Measurements from ENCODE around the gene TCP10L.
"Not testable (repeated sequence)": the region's sequence is repeated elsewhere in the genome, so short reads cannot be mapped to it uniquely, and the experiment has no call there.

The TCP10L gene

GRCh38 chr21:32585970-32586369, 647 bp upstream of the TCP10L start:
- no peak for DNase-seq (ENCODE audit: low read depth)

- DNase-seq (ENCODE audit: low read depth), result no peak
Observed at GRCh38 chr21:32584472-32584871, 851 bp downstream of the TCP10L start.

GRCh38 chr21:32581732-32582131, 3.6 kb downstream of the TCP10L start:
- DNase-seq (ENCODE audit: low read depth), result no peak

GRCh38 chr21:32580949-32581348, 4.4 kb downstream of the TCP10L start:
- no peak for DNase-seq (ENCODE audit: low read depth)

- DNase-seq (ENCODE audit: low read depth), result no peak
Observed at GRCh38 chr21:32578107-32578691, 7.1 kb downstream of the TCP10L start.

DNA sequence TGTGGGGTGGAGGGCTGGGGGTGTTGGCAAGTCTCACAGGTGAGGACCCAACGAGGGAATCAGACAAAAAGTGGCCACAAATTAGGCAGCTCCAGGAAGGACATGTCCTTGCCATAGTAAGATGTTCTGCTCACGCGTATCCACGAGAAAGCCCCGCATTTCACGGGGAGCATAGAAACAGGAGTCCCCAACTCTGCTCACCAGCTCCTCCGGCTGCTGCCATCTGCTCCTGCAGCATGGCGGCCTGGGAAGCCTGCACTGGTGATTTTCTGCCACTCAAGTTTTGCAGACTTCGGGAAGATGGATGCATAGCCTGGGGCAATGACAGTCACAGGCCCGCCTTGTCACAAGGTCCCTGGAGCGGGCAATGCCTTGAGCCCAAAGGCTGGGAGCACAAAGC, 9.3 kb downstream of the TCP10L start:
- DNase-seq (ENCODE audit: low read depth), result no peak

DNA sequence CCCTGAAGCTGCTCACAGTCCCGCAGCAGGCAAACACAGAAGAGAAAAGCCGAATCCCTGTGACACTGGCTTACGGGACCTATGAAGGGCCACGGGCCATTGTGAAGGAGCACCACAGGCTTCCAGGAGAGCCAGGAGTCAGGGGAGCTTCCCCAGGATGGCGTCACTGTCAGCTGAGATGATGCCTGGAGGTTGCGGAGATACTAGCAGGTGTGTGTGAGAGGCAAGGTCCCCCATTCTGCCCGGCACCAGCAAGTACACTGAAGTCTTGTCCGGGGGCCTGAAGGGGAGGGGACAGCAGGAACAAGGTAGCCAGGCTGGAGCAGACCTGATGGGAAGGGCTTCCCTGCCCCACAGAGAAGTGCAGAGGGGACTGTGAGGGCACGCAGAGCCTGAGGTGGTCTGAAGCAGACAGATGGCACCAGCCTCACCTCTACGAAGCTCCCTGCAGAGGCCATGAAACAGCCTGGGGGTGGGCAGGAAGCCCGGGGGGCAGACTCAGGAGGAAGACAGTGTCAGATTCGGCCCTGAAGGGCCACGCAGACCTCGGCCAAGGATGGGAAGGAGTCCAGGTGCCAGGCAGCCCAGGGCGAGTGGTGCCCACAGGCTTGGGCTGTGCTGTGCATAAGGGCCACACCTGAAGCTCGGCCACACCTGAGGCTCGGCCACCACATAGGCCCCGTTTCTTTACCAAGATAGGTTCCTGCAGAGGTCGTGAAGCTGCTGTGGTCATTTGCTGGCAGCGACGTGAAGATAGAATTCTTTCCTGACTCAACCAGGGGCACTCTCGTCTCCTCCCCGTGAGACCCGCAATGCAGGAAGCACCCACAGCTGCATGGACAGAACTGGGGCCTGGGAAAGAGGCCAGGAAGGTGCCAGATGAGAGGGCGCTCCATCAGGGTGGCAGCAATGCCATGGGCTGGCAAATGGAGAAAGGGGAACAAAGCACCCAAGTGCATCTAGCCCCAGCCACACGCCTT, 10.1 kb downstream of the TCP10L start:
- DNase-seq (ENCODE audit: low read depth), result no peak

DNA sequence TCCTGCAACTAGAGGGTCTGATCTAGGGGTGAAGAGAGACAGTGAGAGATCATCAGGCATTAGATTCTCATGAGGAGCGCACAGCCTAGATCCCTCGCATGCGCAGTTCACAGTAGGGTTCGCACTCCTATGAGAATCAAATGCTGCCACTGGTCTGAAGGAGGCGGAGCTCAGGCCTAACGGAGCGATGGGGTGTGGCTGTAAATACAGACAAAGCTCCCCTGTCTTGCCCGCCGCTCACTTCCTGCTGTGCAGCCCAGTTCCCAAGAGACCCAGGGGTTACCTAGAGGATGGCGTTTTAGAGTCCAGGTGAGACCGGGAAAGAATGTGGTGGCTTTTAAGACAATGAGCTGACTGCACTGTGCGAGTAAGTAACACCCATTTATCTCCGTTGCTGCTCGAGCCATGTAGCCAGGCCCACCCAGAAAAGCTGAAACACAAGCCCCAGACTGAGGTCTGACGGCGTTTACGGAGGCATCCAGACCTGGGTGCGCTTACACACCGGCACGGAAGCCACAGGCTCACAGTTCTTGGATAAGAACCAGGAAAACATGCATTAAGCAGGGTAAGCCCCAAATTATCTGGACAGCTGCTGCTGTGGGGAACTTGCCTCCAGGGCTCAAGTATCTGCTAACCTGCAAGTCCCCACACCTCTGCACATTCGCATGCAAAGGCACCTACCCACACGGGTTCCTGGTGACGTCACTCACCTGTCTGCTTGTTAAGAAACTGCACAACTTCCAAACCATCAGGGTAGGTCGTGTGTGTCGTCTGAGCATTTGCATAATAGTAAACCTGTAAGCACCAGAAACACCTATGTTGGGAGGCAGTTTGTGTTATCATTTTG, 12.5 kb downstream of the TCP10L start:
- no peak for DNase-seq (ENCODE audit: low read depth)

- no peak for DNase-seq (ENCODE audit: low read depth)
Observed at GRCh38 chr21:32570456-32570855, 14.9 kb downstream of the TCP10L start.

DNA sequence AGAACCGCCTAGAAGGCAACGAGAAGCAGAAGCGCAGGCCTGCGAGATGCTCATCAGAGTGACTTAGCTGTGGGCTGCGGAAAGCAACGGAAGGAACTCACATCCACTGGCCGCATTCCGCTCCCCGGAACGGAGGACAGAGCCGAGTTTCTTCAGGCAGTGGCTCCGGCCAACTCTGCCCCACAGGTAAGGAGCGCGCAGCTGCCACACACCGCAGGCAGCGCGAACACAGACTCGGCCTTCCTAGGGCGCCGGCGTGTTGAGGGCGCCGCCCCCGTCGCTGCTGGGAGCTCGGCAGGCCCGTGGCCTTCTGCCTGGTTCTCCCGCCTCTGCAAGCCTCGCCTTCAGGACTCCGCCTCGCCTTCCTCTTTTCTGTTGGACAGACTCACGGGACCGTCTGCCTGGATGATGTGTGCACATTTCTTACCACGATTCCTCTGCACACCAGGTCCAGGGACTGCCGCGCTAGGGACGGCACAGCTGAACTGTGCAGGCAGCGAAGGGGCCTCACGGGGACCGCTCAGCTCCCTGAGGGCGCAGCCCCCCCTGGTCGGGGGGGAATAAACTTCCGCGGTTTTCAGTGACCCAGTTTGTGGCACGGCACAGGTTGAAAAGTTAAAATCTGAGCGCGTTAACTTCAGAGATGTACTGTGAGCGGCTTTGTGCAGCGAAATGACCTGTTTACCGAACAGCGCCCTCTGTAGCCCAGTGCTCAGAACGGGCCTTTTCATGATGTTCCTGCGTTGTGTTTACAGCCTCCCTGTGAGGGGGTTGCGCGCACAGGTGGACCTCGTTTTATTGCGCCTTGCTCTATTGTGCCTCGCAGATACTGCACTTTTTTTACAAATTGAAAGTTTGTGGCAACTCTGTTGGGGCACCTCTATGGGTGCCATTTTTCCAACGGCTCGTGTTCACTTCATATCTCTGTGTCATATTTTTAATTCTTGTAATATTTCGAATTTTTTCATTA, 15.8 kb downstream of the TCP10L start:
- peak; percentile 71 for DNase-seq (ENCODE audit: low read depth)

GRCh38 chr21:32567626-32568025, 17.7 kb downstream of the TCP10L start:
- DNase-seq (ENCODE audit: low read depth), result no peak

GRCh38 chr21:32566741-32567389, 18.5 kb downstream of the TCP10L start:
- DNase-seq (ENCODE audit: low read depth), result no peak

- no peak for DNase-seq (ENCODE audit: low read depth)
Observed at GRCh38 chr21:32565856-32566465, 19.4 kb downstream of the TCP10L start.

DNA sequence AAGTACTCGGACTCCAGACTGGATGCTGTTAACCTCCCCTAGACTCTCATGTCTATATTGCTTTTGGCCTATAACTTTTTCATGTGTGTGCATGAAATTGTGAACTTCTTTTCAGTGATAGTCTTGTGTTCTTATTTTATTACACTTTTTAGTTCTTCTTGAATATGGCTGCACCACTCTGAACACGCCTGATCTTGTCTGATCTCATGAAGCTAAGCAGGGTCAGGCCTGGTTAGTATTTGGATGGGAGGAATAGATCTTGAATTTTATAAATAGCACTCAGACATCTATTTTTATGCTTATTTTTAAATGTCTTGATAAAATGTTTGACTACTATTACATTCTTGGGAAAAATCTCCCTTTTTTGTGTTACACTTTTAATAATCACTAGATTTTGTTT, 22.4 kb downstream of the TCP10L start:
- DNase-seq (ENCODE audit: low read depth), result no peak

DNA sequence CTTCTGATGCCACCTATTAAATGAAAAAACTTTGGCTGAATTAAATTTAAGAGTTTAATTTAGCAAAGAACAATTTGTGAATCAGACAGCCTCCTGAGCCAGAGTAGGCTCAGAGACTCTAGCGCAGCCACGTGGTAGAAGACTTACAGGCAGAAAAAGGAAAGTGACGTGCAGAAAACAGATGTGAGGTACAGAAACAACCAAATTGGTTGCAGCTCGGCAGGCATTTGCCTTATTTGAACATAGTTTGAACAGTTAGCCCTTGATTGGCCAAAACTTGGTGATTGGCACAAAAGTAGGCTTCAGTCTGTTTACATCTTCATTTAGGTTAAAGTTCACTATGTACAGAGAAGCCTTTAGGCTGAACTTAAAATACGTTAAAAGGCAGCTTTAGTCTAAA, 22.9 kb downstream of the TCP10L start:
- DNase-seq (ENCODE audit: low read depth), result no peak

- not testable (repeated sequence) for DNase-seq (ENCODE audit: low read depth)
Observed at GRCh38 chr21:32561476-32561875, 23.8 kb downstream of the TCP10L start.

GRCh38 chr21:32560896-32561295, 24.4 kb downstream of the TCP10L start:
- no peak for DNase-seq (ENCODE audit: low read depth)

GRCh38 chr21:32559006-32559610, 26.2 kb downstream of the TCP10L start:
- DNase-seq (ENCODE audit: low read depth), result no peak

GRCh38 chr21:32558106-32558505, 27.2 kb downstream of the TCP10L start:
- no peak for DNase-seq (ENCODE audit: low read depth)

Data from stimulated activated CD8-positive, alpha-beta memory T cell treated with anti-CD3 and anti-CD28 coated beads, Interleukin-4, amount 100 ng/mL, for 24 hours (primary cell).